Measurements from ENCODE around the gene MGA. TPM values are rescaled to one million over a fixed set of nuclear protein-coding genes. Genes with fewer than 3 reads are reported as not detected.

Gene MGA
- total and polyA plus RNA-seq, 2 donors (not counting 3 experiments of a cell fraction or from before 2014, with no cell fraction given), result 4.1 to 36.5 TPM

DNA sequence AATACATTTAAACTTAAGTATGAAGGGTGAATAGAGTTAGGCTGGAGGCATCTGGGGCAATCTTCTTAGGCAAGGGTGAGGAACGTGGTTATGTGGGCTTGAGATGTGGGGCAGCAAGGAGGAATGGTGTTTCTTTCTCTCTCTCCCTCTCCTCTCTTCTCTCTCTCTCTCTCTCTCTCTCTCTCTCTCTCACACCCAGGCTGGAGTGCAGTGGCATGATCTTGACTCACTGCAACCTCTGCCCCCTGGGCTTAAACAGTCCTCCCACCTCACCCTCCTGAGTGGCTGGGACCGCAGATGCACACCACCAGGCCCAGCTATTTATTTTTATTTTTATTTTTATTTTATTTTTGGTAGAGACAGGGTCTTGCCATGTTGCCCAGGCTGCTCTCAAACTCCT, 4.0 kb upstream of the MGA start:
- intact Hi-C loops (cut with micrococcal nuclease) (no loop called here), dilution Hi-C loops (cut with MboI; ENCODE audit: extremely low pct_ligation_motif_present, low sequenced_read_pairs) (no loop called here)
- no peak for FAIRE-seq
- DNase-seq (ENCODE audit: low read depth, low spot score), result no peak
- H3K9me3 ChIP-seq (replicated peaks; ENCODE audit: control insufficient read depth, insufficient read depth, low read length), result no peaks in the 10 kb centered on the region
- no peak overlapping the region for H3K9ac ChIP-seq (replicated peaks; ENCODE audit: extremely low read depth, insufficient read depth, low read length)
- POLR2A ChIA-PET, result no interaction called here
- H3K36me3 ChIP-seq (ENCODE audit: control insufficient read depth in 2 of 2, extremely low read depth in 1 of 2, insufficient read depth in 2 of 2, low read length in 2 of 2), result no peaks in the 10 kb centered on the region
- H3K27me3 ChIP-seq (ENCODE audit: control insufficient read depth in 2 of 2, insufficient read depth in 2 of 2, low read length in 2 of 2), result peaks cover 2 to 14% of the 10 kb centered on the region in 2 experiments
- CTCF ChIA-PET, result interaction anchor here (1.1 kb wide), 1 partner anchor 117 kb away, joined by 4 read pairs; no protein-coding TSS in a partner anchor
- no peak overlapping the region for H3K4me3 ChIP-seq (replicated peaks in 1 of 3; ENCODE audit: insufficient read depth in 1 of 3, low read depth in 1 of 3, low read length in 3 of 3)
- H2AFZ ChIP-seq (ENCODE audit: low read depth, low read length), result no peak overlapping the region
- H3K4me2 ChIP-seq (ENCODE audit: insufficient read depth, low read length), result no peak overlapping the region
- TF ChIP-seq GATA2 (IDR thresholded peaks at IDR 0.05; ENCODE audit: insufficient read depth, insufficient read length, low read depth, low read length), result no peak
- TF ChIP-seq JUN (IDR thresholded peaks at IDR 0.05; ENCODE audit: borderline replicate concordance, insufficient read depth, insufficient read length, low read depth), result no peak
- no peak for TF ChIP-seq POLR2AphosphoS5 (IDR thresholded peaks at IDR 0.05; ENCODE audit: insufficient read depth, low read depth, low read length)
- TF ChIP-seq MYC (IDR thresholded peaks at IDR 0.05; ENCODE audit: low read depth, low read length), result no peak
- no peak for TF ChIP-seq POLR2A (IDR thresholded peaks at IDR 0.05; ENCODE audit: low read depth, low read length)
- TF ChIP-seq, protein P1, sequence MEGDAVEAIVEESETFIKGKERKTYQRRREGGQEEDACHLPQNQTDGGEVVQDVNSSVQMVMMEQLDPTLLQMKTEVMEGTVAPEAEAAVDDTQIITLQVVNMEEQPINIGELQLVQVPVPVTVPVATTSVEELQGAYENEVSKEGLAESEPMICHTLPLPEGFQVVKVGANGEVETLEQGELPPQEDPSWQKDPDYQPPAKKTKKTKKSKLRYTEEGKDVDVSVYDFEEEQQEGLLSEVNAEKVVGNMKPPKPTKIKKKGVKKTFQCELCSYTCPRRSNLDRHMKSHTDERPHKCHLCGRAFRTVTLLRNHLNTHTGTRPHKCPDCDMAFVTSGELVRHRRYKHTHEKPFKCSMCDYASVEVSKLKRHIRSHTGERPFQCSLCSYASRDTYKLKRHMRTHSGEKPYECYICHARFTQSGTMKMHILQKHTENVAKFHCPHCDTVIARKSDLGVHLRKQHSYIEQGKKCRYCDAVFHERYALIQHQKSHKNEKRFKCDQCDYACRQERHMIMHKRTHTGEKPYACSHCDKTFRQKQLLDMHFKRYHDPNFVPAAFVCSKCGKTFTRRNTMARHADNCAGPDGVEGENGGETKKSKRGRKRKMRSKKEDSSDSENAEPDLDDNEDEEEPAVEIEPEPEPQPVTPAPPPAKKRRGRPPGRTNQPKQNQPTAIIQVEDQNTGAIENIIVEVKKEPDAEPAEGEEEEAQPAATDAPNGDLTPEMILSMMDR (IDR thresholded peaks at IDR 0.05; ENCODE audit: extremely low read depth in 1 of 2, insufficient read depth in 1 of 2, low read depth in 1 of 2, low read length in 2 of 2), result no peak
- no peak for TF ChIP-seq EZH2 (IDR thresholded peaks at IDR 0.05; ENCODE audit: borderline replicate concordance, low read depth, low read length, severe bottlenecking)
- TF ChIP-seq FOS (IDR thresholded peaks at IDR 0.05; ENCODE audit: borderline replicate concordance, insufficient read depth, low read length), result no peak
- TF ChIP-seq, protein P2, sequence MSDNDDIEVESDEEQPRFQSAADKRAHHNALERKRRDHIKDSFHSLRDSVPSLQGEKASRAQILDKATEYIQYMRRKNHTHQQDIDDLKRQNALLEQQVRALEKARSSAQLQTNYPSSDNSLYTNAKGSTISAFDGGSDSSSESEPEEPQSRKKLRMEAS (IDR thresholded peaks at IDR 0.05; ENCODE audit: insufficient read depth, insufficient read length), result no peak
- H4K20me1 ChIP-seq (replicated peaks; ENCODE audit: control insufficient read depth, extremely low read depth, insufficient read depth, low read length), result no peaks in the 10 kb centered on the region
- H3K79me2 ChIP-seq (ENCODE audit: control insufficient read depth, insufficient read depth, low read length), result peaks cover 4% of the 10 kb centered on the region
- BruUV-seq (replicated peaks), result no TSS peak
- no peak overlapping the region for H3K27ac ChIP-seq (ENCODE audit: insufficient read depth, low read depth, low read length)
- H3K9me1 ChIP-seq (replicated peaks; ENCODE audit: control insufficient read depth, extremely low read depth, insufficient read depth, low read length), result no peaks in the 10 kb centered on the region
- H3K4me1 ChIP-seq (ENCODE audit: control insufficient read depth, extremely low read depth, insufficient read depth, low read length), result peaks cover 12% of the 10 kb centered on the region

Measured in endothelial cell of umbilical vein (primary cell).